GM12878 (cell line): ENCODE data around the gene GPN1. TPM values are rescaled to one million over a fixed set of nuclear protein-coding genes. Genes with fewer than 3 reads are reported as not detected.

Experiments used
- ATF3 ChIP-seq: IDR thresholded peaks from 2 replicates; pipeline ENCODE4 v1.6.1; 2011; ENCODE audit warnings: low read depth, mild to moderate bottlenecking, low read length, moderate library complexity, borderline replicate concordance; ENCODE audit errors: extremely low read depth
- BACH1 ChIP-seq: fragments of 450-650 bp; IDR thresholded peaks from 2 replicates; pipeline ENCODE4 v1.6.1; 2017; ENCODE audit warnings: mild to moderate bottlenecking, borderline replicate concordance
- BHLHE40 ChIP-seq, 2 experiments: fragments of 450-650 bp in 1 of 2; IDR thresholded peaks; 2 replicates each; pipeline ENCODE4 v1.6.1; 2011 to 2017; ENCODE audit warnings: low read depth in 2 of 2, borderline replicate concordance in 1 of 2, improper control_type of control experiment in 1 of 2, low read length in 1 of 2, mild to moderate bottlenecking in 1 of 2
- CUX1 ChIP-seq: IDR thresholded peaks from 2 replicates; pipeline ENCODE4 v1.6.1; 2012; ENCODE audit warnings: improper control_type of control experiment, low read depth, low read length; ENCODE audit not compliant: insufficient replicate concordance
- ETV6 ChIP-seq, 2 experiments: fragments of 450-650 bp in 1 of 2; IDR thresholded peaks in 1 of 2; conservative IDR thresholded peaks in 1 of 2; 2 replicates each; pipeline ENCODE4 v1.6.1; 2014; ENCODE audit warnings: antibody characterized with exemption in 1 of 2, borderline replicate concordance in 1 of 2, low read depth in 1 of 2, mild to moderate bottlenecking in 1 of 2, moderate library complexity in 1 of 2
- GABPA ChIP-seq: IDR thresholded peaks from 2 replicates; pipeline ENCODE4 v1.6.1; 2014; ENCODE audit warnings: antibody characterized with exemption, low read depth, mild to moderate bottlenecking, inconsistent platforms
- HDAC6 ChIP-seq: fragments of 200-600 bp; sonication (generic); IDR thresholded peaks from one replicate; pipeline ENCODE4 v1.8.0; 2017; ENCODE audit warnings: antibody characterized with exemption; ENCODE audit not compliant: unreplicated experiment
- HDGF ChIP-seq: fragments of 450-650 bp; IDR thresholded peaks from 2 replicates; pipeline ENCODE4 v1.6.1; 2016; ENCODE audit warnings: antibody characterized with exemption
- IRF5 ChIP-seq: fragments of 450-650 bp; IDR thresholded peaks from 2 replicates; pipeline ENCODE4 v1.6.1; 2017; ENCODE audit warnings: borderline replicate concordance
- KLF5 ChIP-seq: fragments of 450-650 bp; IDR thresholded peaks from 2 replicates; pipeline ENCODE4 v1.6.1; 2014; ENCODE audit warnings: mild to moderate bottlenecking; ENCODE audit not compliant: partially characterized antibody
- NFXL1 ChIP-seq: fragments of 450-650 bp; IDR thresholded peaks from 2 replicates; pipeline ENCODE4 v1.6.1; 2017; ENCODE audit warnings: antibody characterized with exemption, mild to moderate bottlenecking, borderline replicate concordance
- PBX3 ChIP-seq: IDR thresholded peaks from 2 replicates; pipeline ENCODE4 v1.6.1; 2011; ENCODE audit warnings: mild to moderate bottlenecking, low read depth, low read length, moderate library complexity; ENCODE audit not compliant: insufficient replicate concordance
- POLR2AphosphoS2 ChIP-seq: IDR thresholded peaks from 2 replicates; pipeline ENCODE4 v1.6.1; 2011; ENCODE audit warnings: low read depth, mild to moderate bottlenecking, low read length, improper control_type of control experiment, moderate library complexity
- USF2 ChIP-seq: IDR thresholded peaks from 2 replicates; pipeline ENCODE4 v1.6.1; 2011; ENCODE audit warnings: low read depth, low read length, improper control_type of control experiment, borderline replicate concordance
- WRNIP1 ChIP-seq: IDR thresholded peaks from 2 replicates; pipeline ENCODE4 v1.6.1; 2011; ENCODE audit warnings: low read depth, low read length, improper control_type of control experiment, borderline replicate concordance
- polyA plus RNA-seq, 11 experiments: library from polyadenylated mRNA; depleted of rRNA in 4 of 11; unstranded in 6 of 11; stranded (reverse) in 5 of 11; fragments of >200 nt; fragmentation: Nextera tagmentation in 4 of 11; fragmentation: Illumina TruSeq in 1 of 11; extraction: Ambion mirVana in 4 of 11; extraction: Trizol in 1 of 11; gene quantifications; 1 replicate in 1 of 11; 2 replicates in 10 of 11; pipeline versions ENCODE4 v1.2.1 to v1.2.3, GENCODE V29; 2011 to 2016; ENCODE audit warnings: inconsistent platforms in 2 of 11, missing spikeins in 2 of 11, low read depth in 1 of 11
- total RNA-seq, 4 experiments: library from RNA; depleted of rRNA in 3 of 4; stranded (reverse); fragments of >200 nt in 3 of 4; fragmentation: Illumina TruSeq in 1 of 4; extraction: Trizol in 1 of 4; gene quantifications; 2 replicates each; pipeline versions ENCODE4 v1.2.1 to v1.2.3, GENCODE V29; 2013 to 2021

GPN1 gene
- total and polyA plus RNA-seq, 10 of the 15 experiments (the other 5 are each of a cell fraction or from before 2014, with no cell fraction given): 32.1 to 108 (median 60.4) TPM

GRCh38 chr2:27628767-27629709 is at the start of gene GPN1, which contains the start of gene CCDC121 (continued):
- TF ChIP-seq CUX1 (no peak), GABPA (peak; percentile 88), BACH1 (peak; percentile 60; the same call in 1 of the 2 replicates), USF2 (no peak), BHLHE40 (IDR thresholded peaks at IDR 0.05; ENCODE audit: borderline replicate concordance in 1 of 2, low read depth in 2 of 2, low read length in 1 of 2) (peak; percentile 38 to 48; a peak in 3 of 4 replicates), HDGF (peak; percentile 81), ETV6 (conservative IDR thresholded peaks at IDR 0.05 in 1 of 2, IDR thresholded peaks at IDR 0.05 in 1 of 2; ENCODE audit: borderline replicate concordance in 1 of 2, low read depth in 1 of 2) (peak in 1 of 2 experiments; percentile 23; a peak in 2 of 4 replicates), POLR2AphosphoS2 (peak; percentile 73; the same call in 1 of the 2 replicates), IRF5 (no peak), KLF5 (peak; percentile 78), WRNIP1 (no peak), NFXL1 (no peak), PBX3 (no peak), HDAC6 (no peak), ATF3 (no peak)
